Measurements from ENCODE around the gene ATXN7.
A peak's percentile ranks its signal among the peaks of the same experiment; 100 is the strongest.

ATXN7 gene

DNA sequence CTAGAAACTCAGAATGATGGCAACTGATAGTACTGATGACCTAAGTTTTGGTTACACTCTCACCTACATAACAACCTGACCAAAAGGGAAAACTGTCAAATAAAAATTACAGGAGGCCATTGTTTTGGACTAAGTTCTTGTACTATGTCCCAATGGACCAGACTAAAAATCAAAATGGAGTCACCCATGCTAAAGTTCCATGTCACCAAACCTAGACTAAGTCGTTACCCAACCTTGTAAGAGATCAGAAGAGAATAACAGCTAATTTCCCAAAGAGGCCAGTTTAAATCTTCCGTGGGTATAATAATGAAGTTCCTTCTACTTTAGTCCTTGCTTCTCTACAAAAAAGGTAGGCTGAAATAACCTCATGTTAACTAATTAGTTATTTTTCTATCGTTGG is 12.4 kb upstream of the ATXN7 start:
- DNase-seq (ENCODE audit: low spot score) = no peak
- TF ChIP-seq, protein P1, sequence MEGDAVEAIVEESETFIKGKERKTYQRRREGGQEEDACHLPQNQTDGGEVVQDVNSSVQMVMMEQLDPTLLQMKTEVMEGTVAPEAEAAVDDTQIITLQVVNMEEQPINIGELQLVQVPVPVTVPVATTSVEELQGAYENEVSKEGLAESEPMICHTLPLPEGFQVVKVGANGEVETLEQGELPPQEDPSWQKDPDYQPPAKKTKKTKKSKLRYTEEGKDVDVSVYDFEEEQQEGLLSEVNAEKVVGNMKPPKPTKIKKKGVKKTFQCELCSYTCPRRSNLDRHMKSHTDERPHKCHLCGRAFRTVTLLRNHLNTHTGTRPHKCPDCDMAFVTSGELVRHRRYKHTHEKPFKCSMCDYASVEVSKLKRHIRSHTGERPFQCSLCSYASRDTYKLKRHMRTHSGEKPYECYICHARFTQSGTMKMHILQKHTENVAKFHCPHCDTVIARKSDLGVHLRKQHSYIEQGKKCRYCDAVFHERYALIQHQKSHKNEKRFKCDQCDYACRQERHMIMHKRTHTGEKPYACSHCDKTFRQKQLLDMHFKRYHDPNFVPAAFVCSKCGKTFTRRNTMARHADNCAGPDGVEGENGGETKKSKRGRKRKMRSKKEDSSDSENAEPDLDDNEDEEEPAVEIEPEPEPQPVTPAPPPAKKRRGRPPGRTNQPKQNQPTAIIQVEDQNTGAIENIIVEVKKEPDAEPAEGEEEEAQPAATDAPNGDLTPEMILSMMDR (IDR thresholded peaks at IDR 0.05; ENCODE audit: extremely low read depth, missing control alignments) = no peak

DNA sequence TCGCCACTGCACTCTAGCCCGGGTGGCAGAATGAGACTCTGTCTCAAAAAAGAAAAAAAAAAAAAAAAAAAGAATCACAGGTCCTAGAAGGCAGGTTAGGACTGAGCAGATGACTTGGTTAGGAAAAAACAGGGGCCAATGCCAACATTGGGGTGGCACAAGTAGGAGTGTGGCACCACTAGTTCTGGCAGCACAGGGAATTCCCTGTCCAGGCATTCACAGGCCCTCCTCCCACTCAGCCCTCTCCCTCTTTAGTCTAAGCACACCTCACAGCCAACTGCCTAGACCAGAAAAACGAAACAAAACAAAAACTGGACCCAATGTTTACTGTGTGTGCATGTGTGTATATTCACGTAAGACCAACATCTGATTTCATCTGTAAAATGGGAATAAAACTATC is 10.6 kb upstream of the ATXN7 start:
- TF ChIP-seq, protein P1 (IDR thresholded peaks at IDR 0.05; ENCODE audit: extremely low read depth, missing control alignments) = no peak
- DNase-seq (ENCODE audit: low spot score) = no peak

DNA sequence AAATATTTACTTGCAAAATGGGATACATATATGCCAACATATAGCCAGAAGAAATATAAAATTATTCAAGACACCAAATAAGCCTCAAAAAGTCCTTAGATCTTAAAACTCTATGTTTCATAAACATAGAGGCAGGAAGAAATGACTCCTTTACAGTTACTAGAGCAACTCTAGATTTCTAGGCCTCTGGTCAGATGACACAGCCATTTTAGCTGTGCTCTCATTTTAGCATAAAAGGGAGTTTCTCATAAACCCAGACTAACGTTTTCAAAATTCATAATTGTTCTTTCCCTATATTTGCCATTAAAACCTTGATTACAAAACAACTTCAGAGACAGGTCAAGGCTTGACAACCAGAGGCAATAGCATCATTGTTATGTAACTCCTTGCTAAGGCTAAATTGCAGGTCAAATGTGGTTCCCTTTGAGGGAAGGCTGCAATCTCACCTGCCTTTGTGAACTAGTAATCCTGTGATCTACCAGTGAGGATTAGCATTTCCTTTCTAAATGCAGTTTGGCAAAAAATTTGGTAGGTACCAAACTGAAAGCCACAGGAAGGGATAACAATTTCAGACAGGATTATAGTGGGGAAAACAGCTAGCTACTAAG is 8.2 kb upstream of the ATXN7 start:
- DNase-seq (ENCODE audit: low spot score) = no peak
- TF ChIP-seq, protein P1 (IDR thresholded peaks at IDR 0.05; ENCODE audit: extremely low read depth, missing control alignments) = no peak

- DNase-seq (ENCODE audit: low spot score) = no peak
- TF ChIP-seq, protein P1 (IDR thresholded peaks at IDR 0.05; ENCODE audit: extremely low read depth, missing control alignments) = no peak
Observed at GRCh38 chr3:63857311-63857710, 6.4 kb upstream of the ATXN7 start.

- DNase-seq (ENCODE audit: low spot score) = no peak
- TF ChIP-seq, protein P1 (IDR thresholded peaks at IDR 0.05; ENCODE audit: extremely low read depth, missing control alignments) = no peak
Observed at GRCh38 chr3:63860776-63861175, 2.9 kb upstream of the ATXN7 start.

DNA sequence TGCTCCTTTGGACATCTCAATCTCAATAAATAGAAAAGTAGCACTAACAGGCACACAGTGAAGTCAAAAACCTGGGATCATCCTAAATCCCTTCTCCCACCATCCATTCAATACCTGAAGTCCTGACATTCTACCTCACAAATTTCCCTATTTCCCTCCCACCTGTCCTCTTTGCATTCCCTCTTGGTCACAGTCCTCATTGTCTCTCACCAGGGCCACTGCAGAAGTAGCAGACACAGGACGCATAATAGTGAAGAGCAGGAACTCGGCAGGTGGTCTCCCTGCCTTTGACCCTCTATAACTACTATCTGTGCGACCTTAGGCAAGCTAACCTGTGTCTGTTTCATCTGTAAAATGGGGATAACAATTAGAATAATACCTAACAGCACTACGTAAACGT is 2.4 kb upstream of the ATXN7 start:
- TF ChIP-seq, protein P1 (IDR thresholded peaks at IDR 0.05; ENCODE audit: extremely low read depth, missing control alignments) = no peak
- DNase-seq (ENCODE audit: low spot score) = no peak

DNA sequence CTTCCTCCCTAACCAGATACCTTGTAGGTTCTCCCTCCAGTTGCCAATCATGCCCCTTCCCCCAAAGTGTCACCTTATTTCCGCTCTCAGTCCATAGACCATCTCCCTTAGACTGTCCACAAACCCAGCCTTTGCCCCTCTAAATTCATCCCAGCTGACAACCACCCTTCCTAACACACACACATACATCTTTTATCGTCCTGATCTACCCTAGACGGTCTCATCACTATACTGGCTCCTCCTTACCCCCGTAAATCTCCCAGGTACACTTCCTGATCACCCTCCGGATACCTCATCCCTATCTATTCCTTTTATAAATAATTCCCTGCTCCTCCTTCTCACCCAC is 890 bp upstream of the ATXN7 start:
- TF ChIP-seq, protein P1 (IDR thresholded peaks at IDR 0.05; ENCODE audit: extremely low read depth, missing control alignments) = no peak

More for the DNA sequence above, 890 bp upstream of the ATXN7 start:
- DNase-seq (ENCODE audit: low spot score) = peak; percentile 37

Measured in GM20000 (cell line).